GM18502 (cell line): ENCODE data around the gene EML1.

Experiments used
- ATAC-seq: cut with Tn5 transposase; IDR thresholded peaks from one replicate; pipeline ENCODE4 v1.9.1; 2021; ENCODE audit warnings: mild to moderate bottlenecking; ENCODE audit not compliant: unreplicated experiment, poor library complexity

Gene EML1

GRCh38 chr14:99773521-99774497 is 19.4 kb upstream of the EML1 start:
- ATAC-seq, result no peak

- no peak for ATAC-seq
Measured at GRCh38 chr14:99774556-99775307, 18.5 kb upstream of the EML1 start.

GRCh38 chr14:99775351-99775750 is 17.9 kb upstream of the EML1 start:
- no peak for ATAC-seq

GRCh38 chr14:99777951-99778350 is 15.3 kb upstream of the EML1 start:
- ATAC-seq, result no peak

- ATAC-seq, result no peak
Measured at GRCh38 chr14:99779751-99780150, 13.5 kb upstream of the EML1 start.

- no peak for ATAC-seq
Measured at GRCh38 chr14:99780690-99781089, 12.5 kb upstream of the EML1 start.

GRCh38 chr14:99781091-99781490 is 12.1 kb upstream of the EML1 start:
- ATAC-seq, result no peak

GRCh38 chr14:99781853-99782610 is 11.2 kb upstream of the EML1 start:
- no peak for ATAC-seq

- ATAC-seq, result no peak
Measured at GRCh38 chr14:99784508-99784907, 8.7 kb upstream of the EML1 start.

- ATAC-seq, result no peak
Measured at GRCh38 chr14:99785426-99785825, 7.8 kb upstream of the EML1 start.

GRCh38 chr14:99786511-99786989 is 6.7 kb upstream of the EML1 start:
- no peak for ATAC-seq

- no peak for ATAC-seq
Measured at GRCh38 chr14:99788713-99789112, 4.5 kb upstream of the EML1 start.

- no peak for ATAC-seq
Measured at GRCh38 chr14:99789581-99789980, 3.6 kb upstream of the EML1 start.

GRCh38 chr14:99790201-99790977 is 2.8 kb upstream of the EML1 start:
- no peak for ATAC-seq

GRCh38 chr14:99790978-99791376 is 2.2 kb upstream of the EML1 start:
- no peak for ATAC-seq

- no peak for ATAC-seq
Measured at GRCh38 chr14:99791476-99792209, 1.6 kb upstream of the EML1 start.

- no peak for ATAC-seq
Measured at GRCh38 chr14:99792210-99792535, 1.0 kb upstream of the EML1 start.

GRCh38 chr14:99792551-99793212 is 531 bp upstream of the EML1 start:
- no peak for ATAC-seq
